Endothelial cell (in vitro differentiated cells): Measurements from ENCODE around the gene SVBP. TPM values are rescaled to one million over a fixed set of nuclear protein-coding genes. Genes with fewer than 3 reads are reported as not detected.

Experiments used
- DNase-seq: peaks from one replicate; pipeline ENCODE4 v3.0.0; 2021; ENCODE audit warnings: low spot score
- H3K27ac Mint-ChIP-seq: one replicate; pipeline ENCODE4 v1.8.0; 2021; ENCODE audit warnings: mixed read lengths, inconsistent platforms; ENCODE audit not compliant: unreplicated experiment
- H3K27me3 Mint-ChIP-seq: one replicate; pipeline ENCODE4 v1.8.0; 2021; ENCODE audit warnings: mild to moderate bottlenecking, moderate library complexity, mixed read lengths, inconsistent platforms; ENCODE audit not compliant: unreplicated experiment
- H3K36me3 Mint-ChIP-seq: one replicate; pipeline ENCODE4 v1.8.0; 2021; ENCODE audit warnings: mild to moderate bottlenecking, low read depth, mixed read lengths, inconsistent platforms; ENCODE audit not compliant: unreplicated experiment
- H3K4me1 Mint-ChIP-seq: one replicate; pipeline ENCODE4 v1.8.0; 2021; ENCODE audit warnings: mild to moderate bottlenecking, mixed read lengths, inconsistent platforms; ENCODE audit not compliant: unreplicated experiment
- H3K4me3 Mint-ChIP-seq: one replicate; pipeline ENCODE4 v1.8.0; 2021; ENCODE audit warnings: mild to moderate bottlenecking, mixed read lengths, inconsistent platforms; ENCODE audit not compliant: unreplicated experiment
- H3K9me3 Mint-ChIP-seq: one replicate; pipeline ENCODE4 v1.8.0; 2021; ENCODE audit warnings: mixed read lengths, inconsistent platforms; ENCODE audit not compliant: unreplicated experiment
- CTCF ChIP-seq: fragments of 200-600 bp; sonication (generic); IDR thresholded peaks from one replicate; pipeline ENCODE4 v1.5.0; 2021; ENCODE audit warnings: antibody characterized with exemption; ENCODE audit not compliant: unreplicated experiment
- total RNA-seq: library from RNA; stranded (reverse); fragmentation: NEBNext Ultra II Directional; extraction: Animal tissue kit (Norgen Biotek cat#: 25700); gene quantifications from one replicate; pipeline ENCODE4 v1.2.1, GENCODE V29; 2021; ENCODE audit not compliant: unreplicated experiment

The SVBP gene
- total RNA-seq, 1 donor from 2014 or later, result 55.1 TPM

DNA sequence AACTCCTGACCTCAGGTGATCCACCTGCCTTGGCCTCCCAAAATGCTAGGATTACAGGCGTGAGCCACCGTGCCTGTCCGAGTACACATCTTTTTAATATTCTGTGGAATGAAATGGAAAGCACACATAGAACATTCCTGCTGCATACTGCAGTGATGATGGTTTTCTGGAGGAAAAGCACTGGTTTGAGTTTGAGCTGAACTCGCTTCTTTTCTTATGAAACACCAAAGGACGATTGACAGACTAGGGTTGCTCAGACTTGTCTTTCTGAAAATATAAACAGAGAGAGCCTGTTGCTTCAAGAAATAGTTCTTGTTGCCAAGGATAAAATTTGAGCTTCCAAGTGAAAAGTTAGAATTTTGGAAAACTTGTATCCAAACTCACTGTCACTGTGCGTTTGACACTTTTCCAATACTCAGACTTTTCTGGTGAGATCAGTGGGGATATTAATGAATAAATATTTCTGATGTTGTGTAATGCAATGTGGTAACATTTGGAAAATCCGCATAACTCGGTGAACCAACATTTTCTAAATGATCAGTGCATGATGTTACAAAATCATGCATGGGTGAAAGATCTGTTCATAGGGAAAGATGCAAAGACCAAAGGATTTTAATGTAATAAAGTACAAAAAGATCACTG lies 15.2 kb downstream of the SVBP start:
- Mint-ChIP-seq H3K4me3 (no peak overlapping the region), H3K4me1 (no peaks in the 10 kb centered on the region), H3K9me3 (peaks cover 4% of the 10 kb centered on the region), H3K27me3 (no peaks in the 10 kb centered on the region), H3K36me3 (peaks cover 30% of the 10 kb centered on the region), H3K27ac (no peak overlapping the region)
- no peak for TF ChIP-seq CTCF
- no peak for DNase-seq

- H3K27ac Mint-ChIP-seq, result no peak overlapping the region
- DNase-seq, result no peak
- H3K9me3 Mint-ChIP-seq, result no peaks in the 10 kb centered on the region
- peaks cover 4% of the 10 kb centered on the region for H3K4me1 Mint-ChIP-seq
- TF ChIP-seq CTCF, result no peak
- H3K36me3 Mint-ChIP-seq, result no peaks in the 10 kb centered on the region
- H3K27me3 Mint-ChIP-seq, result no peaks in the 10 kb centered on the region
- H3K4me3 Mint-ChIP-seq, result no peak overlapping the region
These were observed 19.2 kb downstream of the SVBP start for GRCh38 chr1:42797979-42798378.

GRCh38 chr1:42797414-42797813 lies 19.8 kb downstream of the SVBP start:
- no peaks in the 10 kb centered on the region for H3K36me3 Mint-ChIP-seq
- DNase-seq, result no peak
- H3K27ac Mint-ChIP-seq, result no peak overlapping the region
- H3K27me3 Mint-ChIP-seq, result no peaks in the 10 kb centered on the region
- no peak for TF ChIP-seq CTCF
- peaks cover 4% of the 10 kb centered on the region for H3K4me1 Mint-ChIP-seq
- H3K4me3 Mint-ChIP-seq, result no peak overlapping the region
- no peaks in the 10 kb centered on the region for H3K9me3 Mint-ChIP-seq

- Mint-ChIP-seq H3K27ac (no peak overlapping the region), H3K4me1 (peaks cover 4% of the 10 kb centered on the region), H3K36me3 (no peaks in the 10 kb centered on the region)
These were observed 23.4 kb downstream of the SVBP start for GRCh38 chr1:42793824-42794223.

More at GRCh38 chr1:42793824-42794223, 23.4 kb downstream of the SVBP start:
- H3K4me3 Mint-ChIP-seq, result no peak overlapping the region
- DNase-seq, result no peak
- H3K9me3 Mint-ChIP-seq, result no peaks in the 10 kb centered on the region
- no peak for TF ChIP-seq CTCF
- no peaks in the 10 kb centered on the region for H3K27me3 Mint-ChIP-seq
